Endometrial microvascular endothelial cells (primary cell): ENCODE data around the gene APOBEC2. TPM values are rescaled to one million over a fixed set of nuclear protein-coding genes. Genes with fewer than 3 reads are reported as not detected.
"Not testable (repeated sequence)": the region's sequence is repeated elsewhere in the genome, so short reads cannot be mapped to it uniquely, and the experiment has no call there.

Experiments used
- in situ Hi-C: cut with HindIII; loops from 2 replicates; pipeline ENCODE4 v1.10.0; 2017; ENCODE audit warnings: low sequenced_read_pairs, low pct_unique_long_range_greater_than_20kb; ENCODE audit errors: inconsistent ontology term
- total RNA-seq: library from RNA; depleted of rRNA; stranded (reverse); fragments of >200 nt; gene quantifications from one replicate; pipeline ENCODE4 v1.2.3, GENCODE V29; 2015; ENCODE audit errors: inconsistent ontology term

The APOBEC2 gene
- total RNA-seq = not detected

DNA sequence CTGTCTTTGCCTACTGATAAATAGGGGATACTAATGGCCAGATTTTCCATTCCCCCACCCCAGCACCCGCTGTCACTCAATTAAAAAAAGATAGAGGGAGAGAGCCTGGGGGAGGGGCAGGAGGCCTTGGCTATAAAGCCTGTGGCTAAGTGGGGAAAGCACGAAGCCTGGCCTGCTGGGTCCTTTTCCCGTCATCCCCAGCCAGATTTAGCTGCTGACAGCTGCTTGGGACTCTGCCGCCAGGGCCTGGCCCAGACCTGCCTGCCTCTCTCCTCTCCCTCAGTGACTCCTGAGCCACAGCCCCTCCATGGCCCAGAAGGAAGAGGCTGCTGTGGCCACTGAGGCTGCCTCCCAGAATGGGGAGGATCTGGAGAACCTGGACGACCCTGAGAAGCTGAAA is at the start of gene APOBEC2:
TSS of gene APOBEC2 (plus strand) at position 162 of the 400 bp plus-strand sequence. CDS start at position 308, 146 bp downstream.
- in situ Hi-C loops = no loop called here

DNA sequence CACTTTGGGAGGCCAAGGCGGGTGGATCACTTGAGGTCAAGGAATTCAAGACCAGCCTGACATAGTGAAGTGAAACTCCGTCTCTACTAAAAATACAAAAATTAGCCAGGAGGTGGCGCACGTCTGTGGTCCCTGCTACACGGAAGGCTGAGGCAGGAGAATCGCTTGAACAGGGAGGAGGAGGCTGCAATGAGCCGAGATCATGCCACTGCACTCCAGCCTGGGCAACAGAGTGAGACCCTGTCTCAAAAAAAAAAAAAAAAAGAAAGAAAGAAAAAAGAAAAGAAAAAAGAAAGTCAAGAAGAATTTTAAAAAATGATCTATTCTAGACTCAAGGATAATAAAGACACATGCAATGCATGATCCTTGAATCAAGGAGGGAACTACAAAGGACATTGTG is 46.8 kb upstream of the APOBEC2 start:
- in situ Hi-C loops = not testable (repeated sequence)

DNA sequence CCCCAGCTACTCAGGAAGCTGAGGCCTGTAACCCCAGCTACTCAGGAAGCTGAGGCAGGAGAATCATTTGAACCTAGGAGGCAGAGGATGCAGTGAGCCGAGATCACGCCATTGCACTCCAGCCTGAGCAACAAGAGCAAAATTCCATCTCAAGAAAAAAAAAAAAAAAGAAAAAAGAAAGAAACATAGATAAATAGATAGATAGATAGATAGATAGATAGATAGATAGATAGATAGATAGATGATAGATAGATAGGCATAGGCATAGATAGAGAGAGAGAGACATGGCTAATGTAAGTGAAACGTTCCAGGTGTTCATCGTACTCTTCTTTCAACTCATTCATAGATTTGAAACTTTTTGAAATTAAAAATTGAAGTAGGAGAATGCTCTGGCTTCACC is 46.0 kb upstream of the APOBEC2 start:
- in situ Hi-C loops = not testable (repeated sequence)

DNA sequence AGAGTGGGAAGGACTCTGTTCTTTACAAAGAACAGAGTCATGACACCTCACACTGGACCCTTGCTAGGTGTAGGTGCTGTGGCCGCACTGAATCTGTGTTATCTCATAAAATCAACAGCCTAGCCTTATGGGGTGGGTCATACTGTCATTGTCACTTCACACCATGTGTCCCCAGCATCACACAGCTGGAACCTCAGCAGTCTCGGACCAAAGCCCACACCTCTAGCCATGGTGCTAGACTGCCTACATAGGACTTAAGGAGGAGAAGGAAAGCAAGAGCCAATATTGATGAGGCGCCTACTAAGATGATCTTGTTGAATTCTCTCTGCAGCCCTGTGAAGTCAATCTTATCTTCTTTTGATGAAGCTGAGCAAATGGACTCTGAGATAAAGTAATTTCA is 45.0 kb upstream of the APOBEC2 start:
- in situ Hi-C loops = no loop called here

DNA sequence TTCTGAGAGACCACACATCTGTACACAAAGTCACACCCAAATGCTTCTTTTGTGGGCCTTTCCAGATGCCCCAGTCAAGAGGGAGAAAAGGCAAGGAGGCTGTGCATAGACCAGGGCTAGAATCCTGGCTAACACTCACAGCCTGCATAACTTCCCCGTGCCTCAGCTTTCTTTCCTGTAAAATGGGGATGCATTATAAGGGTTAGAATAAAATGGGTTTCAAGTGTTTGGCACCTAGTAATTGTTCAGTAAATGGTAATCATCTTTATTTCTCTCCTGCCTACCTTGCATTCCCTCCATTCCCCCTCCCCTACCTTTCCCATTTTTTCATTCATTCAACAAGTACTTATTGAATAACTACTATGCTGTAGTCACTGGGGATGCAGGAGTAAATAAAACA is 43.3 kb upstream of the APOBEC2 start:
- in situ Hi-C loops = no loop called here

DNA sequence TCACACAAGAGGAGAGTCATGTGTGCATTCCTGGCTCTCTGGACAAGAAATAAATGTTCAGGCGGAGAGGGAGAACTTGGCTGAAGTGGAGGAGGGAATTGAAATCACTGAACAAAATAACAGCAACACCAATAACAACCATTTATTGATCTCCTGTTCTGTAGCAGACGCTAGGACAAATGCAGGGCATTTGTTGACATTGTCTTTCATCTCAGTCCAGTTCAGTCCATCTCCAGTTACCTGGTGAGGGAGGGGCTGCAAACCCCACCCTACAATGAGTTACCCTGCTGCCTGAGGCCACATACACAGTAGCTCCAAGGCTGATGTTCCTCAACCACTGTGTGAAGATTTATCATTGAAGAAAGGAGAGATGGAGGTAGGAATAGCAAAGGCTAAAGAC is 41.3 kb upstream of the APOBEC2 start:
- in situ Hi-C loops = no loop called here

DNA sequence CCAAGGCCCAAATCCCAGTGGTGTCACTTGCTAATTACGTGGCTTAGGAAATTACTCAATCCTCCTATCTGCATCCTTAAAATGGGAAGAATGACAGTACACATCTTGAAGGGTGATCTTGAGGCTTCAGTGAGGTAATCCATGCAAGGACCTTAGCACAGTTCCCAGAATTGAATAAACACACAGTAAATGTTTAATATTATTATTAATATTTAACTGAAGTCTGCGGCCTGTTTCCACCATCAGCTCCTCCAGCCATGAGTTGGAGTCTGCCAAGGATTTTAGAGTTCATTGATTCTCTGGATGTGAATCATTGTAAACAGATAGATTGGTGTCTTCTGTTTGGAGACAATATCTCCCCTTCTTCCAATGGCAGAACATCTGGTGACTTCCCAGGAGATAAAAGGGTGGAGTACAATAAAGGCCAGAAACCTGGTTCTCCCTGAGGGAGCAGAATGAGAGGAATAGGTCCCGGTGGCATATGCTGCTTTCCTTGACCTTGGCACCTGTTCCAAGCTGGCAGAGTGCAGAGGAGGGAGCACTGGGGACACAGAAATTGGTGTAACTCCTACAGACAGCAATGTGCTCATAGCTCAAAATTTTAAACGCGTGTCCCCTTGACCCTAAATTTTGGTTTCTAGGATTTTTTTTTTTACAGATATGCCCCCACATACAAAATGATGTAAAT is 39.4 kb upstream of the APOBEC2 start:
- in situ Hi-C loops = no loop called here

DNA sequence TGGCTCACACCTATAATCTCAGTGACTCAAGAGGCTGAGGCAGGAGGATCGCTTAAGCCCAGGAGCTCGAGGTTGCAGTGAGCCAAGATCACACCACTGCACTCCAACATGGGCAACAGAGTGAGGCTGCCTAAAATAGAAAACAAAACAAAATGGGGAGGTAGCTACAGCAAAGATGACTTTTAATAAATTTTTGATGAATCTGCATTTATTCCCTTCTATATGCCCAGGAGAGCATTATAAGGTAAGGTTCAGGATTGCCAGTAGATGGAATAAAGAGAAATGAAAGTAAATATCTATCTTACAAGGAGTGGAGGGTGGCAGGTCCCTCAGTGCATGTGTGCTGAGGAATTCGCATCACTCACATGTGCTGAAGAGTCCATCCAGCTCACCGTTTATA is 38.2 kb upstream of the APOBEC2 start:
- in situ Hi-C loops = no loop called here

DNA sequence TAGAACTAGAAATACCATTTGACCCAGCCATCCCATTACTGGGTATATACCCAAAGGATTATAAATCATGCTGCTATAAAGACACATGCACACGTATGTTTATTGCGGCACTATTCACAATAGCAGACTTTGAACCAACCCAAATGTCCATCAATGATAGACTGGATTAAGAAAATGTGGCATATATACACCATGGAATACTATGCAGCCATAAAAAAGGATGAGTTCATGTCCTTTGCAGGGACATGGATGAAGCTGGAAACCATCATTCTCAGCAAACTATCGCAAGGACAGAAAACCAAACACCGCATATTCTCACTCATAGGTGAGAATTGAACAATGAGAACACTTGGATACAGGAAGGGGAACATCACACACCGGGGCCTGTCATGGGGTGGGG is 37.1 kb upstream of the APOBEC2 start:
- in situ Hi-C loops = not testable (repeated sequence)

DNA sequence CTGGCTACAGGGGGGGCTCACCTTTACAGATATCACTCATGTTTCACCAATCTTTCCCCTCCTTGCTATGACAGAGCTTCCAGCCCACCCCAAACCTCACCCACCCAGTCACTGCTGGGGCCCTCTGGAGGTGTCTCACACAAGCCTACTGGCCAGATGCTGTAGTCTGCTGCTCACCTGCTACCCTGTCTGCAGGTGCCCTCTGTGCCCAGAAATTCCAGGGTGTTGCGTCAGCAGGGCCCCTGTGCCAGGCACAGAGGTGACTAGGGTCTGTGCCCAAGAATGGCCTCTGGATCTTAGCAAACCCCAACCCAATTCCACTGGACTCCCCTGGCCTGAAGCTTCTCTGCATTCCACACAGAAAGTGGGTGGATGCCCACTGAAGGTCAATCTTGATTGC is 35.3 kb upstream of the APOBEC2 start:
- in situ Hi-C loops = no loop called here

DNA sequence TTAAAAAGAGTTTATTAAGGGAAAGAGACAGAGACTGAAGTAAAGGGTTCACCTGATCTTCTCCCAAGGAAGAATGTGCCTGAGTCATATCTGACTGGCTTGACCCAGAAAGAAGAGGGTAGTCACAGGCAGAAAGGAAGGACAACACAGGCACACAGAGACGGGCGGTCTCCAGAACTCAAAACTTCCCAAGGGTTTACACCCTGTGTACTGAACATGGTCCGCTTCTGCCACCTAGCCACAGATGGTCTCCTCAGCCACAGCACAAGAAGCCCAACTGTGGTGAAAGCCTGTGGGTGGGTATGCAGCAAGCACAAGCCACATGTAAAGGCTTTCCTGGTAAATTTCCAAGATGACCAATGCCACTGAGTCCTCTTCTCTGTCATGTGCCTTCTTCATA is 31.2 kb upstream of the APOBEC2 start:
- in situ Hi-C loops = no loop called here

DNA sequence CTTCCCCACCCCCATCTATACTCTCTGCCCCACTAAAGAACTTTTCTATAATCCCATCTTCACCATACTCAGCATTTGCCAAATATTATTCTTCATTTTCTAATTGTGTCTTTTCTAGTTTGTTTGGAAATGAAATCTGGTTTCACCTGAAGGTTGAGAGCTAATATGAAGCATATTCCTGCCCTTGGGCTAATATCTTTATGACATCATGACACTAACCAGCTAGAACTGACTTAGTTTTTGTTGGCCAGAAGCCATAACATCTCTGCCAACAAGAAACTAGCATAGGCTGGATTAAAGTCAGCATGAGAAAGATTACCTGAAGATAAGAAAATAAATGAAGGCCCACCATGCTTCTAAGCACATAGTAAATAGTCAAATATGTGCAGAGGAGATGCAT is 30.7 kb upstream of the APOBEC2 start:
- in situ Hi-C loops = no loop called here

DNA sequence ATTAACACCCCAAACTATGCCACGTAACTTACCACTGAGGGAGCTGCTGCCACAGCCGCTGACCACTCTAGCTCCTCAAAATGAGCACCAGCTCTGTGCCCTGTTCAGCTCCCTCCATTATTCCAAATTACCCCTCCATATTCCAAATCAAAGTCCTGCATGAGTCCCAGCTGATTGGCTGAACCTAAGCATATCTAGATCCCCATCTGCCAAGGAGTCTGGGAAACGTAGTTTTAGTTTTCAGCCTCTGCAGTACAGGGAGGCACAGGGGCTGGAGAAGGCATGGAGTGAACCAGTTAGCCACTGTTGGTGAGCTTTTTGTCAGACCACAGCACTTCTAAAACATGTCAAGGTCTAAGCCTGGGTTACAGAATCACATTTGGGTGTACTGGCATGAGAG is 29.9 kb upstream of the APOBEC2 start:
- in situ Hi-C loops = no loop called here

DNA sequence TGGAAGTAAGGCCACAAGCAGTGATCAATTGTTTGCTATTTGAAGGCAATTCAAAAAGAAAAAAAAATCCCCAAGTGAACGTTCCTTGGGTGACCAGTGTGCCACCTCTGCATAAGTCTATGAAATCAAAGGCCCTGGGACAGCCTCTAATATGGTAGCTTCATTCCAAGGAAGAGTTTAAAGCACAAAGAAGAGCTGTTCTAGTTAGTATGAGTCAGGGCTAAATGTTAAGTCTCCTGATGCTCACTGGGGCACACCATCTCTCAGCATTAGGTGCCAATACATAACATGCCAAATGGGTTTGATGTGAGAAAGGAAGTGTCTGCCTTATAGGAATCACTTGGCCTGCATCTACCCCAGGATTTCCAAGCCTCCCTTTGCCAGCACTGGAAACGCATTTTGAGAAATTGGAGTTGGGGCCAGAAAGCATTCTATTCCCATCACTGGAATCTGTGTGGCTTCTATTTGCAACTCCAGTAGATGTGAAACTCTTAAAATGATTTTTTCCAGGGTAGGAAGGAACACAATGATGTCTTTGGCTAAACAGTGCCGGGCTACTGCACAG is 27.0 kb upstream of the APOBEC2 start:
- in situ Hi-C loops = no loop called here

DNA sequence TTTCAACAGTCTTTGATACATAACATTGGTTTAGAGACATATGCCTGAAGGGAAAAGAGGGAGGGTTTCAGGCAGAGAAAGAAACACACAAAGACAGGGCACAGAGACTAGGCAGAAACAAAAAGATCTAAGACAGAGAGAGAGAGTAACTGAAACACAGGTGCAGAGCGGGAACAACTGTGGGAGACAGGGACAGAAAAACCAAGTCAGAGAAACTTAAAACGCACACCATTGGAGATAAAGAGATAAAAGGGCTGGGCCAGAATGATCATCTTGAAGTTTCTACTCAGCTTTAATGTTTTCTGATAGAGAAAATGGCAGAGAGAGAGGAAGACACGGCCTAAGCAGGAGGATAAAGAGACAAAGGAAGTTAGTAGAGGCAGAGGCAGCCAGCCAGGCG is 25.8 kb upstream of the APOBEC2 start:
- in situ Hi-C loops = no loop called here

DNA sequence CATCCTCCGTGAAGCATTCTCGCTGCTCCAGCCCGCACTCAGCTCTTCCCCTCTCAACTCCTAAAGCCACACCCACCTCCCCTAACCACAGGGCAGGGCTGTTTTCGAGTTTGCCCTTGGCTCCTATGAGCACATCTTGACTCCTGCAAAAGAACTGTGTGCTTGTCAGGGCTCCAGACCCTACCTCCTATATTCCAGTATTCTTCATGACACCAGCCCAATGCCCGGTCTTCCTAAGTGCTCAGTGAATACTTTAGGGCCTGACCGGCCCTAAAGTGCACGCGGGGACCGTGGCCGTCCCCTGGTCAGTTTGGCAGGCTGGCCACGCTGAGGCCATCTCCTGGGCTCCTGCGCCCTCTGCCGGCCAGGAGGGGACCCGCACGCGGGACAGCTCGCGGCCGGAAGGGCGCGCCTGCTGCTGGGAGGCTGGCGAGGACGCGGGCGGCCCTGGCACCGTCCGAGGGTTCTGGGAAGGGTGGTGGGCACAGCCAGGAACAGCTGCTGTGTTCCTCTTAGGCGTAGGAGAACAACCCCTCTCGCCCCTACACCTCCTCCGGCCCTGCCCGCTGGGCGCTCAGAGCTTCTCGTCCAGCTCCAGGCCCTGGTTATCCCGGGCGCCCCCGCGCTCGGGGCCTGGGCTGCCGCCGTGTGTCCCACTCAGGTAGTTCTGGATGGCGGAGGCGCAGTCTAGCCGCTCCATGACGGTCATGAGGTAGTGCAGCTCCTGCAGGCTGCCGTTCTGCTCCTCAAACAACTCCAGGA is 25.0 kb upstream of the APOBEC2 start:
- in situ Hi-C loops = no loop called here

DNA sequence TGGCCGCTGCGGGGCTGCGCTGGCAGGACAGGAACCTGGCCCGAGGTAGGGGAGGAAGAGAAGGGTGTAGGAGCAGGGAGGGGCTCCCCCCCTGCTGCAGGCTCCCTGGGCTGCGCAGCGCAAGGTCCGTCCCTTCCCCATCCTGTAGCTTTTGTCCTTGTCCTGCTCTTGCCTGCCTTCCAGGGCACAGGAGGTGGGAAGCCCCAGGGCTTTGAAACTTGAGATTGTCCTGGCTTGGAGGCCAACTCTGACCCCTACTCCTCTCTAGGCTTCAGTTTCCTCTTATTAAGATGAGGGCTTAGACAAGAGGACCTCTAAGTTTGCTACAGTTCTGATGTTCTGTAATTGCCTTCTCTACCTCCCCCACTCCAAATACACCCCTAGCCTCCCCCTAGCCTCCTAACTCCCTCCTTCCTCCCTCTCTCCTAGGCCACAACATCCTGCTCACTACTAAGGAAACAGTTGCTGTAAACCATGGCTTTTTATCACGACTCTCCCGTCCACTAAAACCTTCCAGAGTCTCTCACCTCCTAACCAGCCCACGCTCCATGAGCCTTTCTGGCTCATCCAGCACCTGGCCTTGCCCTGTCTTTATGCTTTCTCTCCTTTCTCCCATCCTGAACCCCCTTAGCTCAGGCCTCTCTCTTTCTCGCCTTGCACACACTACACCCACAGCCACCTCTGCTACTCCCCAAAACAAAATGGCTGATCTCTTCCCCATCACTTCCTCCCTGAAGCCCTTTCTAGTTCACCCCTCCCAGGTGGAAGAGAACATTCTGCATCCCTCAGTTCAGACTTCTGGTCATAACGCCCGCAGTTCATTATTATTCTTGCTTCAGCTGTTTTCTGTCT is 24.2 kb upstream of the APOBEC2 start:
- in situ Hi-C loops = no loop called here

DNA sequence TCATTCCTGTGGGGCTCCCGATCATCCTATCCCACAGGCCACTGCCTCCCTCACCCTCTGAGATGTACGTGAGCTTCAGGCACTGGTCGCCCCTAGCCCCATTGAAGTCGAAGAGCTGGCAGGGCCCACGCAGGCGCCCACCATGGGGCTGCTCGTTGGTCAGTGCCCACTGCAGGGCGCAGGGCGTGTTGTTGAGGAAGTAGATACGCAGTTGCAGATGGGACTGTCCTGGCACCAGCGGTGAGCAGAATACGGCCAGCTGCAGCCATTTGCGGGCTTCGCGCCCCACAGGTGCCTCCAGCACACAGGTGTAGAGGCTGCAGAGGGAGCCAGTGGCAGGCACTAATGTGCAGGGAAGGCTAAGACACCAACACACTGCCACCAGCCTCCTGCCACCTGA is 20.2 kb upstream of the APOBEC2 start:
- in situ Hi-C loops = no loop called here

DNA sequence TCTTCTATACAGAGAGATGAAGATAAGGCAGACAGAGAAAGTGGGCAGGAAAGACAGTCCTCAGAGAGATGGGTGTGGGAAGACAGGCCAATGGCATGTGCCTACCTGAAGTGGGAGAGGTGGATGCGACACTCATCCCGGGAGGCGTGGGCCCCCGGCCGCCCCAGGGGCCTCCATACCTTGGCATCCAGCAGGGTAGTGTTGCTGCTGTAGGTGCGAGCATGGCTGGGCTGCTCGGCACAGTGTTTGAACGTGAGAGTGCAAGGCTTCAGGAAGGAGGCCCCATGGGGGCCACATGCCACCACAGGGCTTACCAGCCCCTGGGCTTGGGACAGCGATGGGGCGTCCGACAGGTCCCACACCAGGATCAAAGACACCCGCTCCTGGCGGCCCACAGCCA is 19.2 kb upstream of the APOBEC2 start:
- in situ Hi-C loops = no loop called here
